Neural cell (in vitro differentiated cells): ENCODE results near the gene IGFL2. TPM values are rescaled to one million over a fixed set of nuclear protein-coding genes. Genes with fewer than 3 reads are reported as not detected.
"Not testable (repeated sequence)": the region's sequence is repeated elsewhere in the genome, so short reads cannot be mapped to it uniquely, and the experiment has no call there.

Experiments used
- H2AFZ ChIP-seq: fragments of 200-600, 300-800 bp; sonication (generic), shearing (Covaris generic); 2 replicates; pipeline ENCODE4 v1.6.0; 2014; ENCODE audit warnings: low read depth, mild to moderate bottlenecking, antibody characterized with exemption, low read length, moderate library complexity
- H3F3A ChIP-seq: fragments of 200-600 bp; shearing (Covaris generic); 2 replicates; pipeline ENCODE4 v1.6.1; 2016; ENCODE audit warnings: mild to moderate bottlenecking, moderate library complexity, mixed read lengths, antibody characterized with exemption, low read length; ENCODE audit not compliant: insufficient read depth, poor library complexity, severe bottlenecking
- H3K27ac ChIP-seq: fragments of 200-600, 300-800 bp; sonication (generic), shearing (Covaris generic); 2 replicates; pipeline ENCODE4 v1.5.1; 2014; ENCODE audit warnings: mild to moderate bottlenecking, low read length, moderate library complexity
- H3K27me3 ChIP-seq: fragments of 300-800, 200-600 bp; sonication (generic), shearing (Covaris generic); 2 replicates; pipeline ENCODE4 v1.6.0; 2014; ENCODE audit warnings: mild to moderate bottlenecking, low read depth, low read length, moderate library complexity; ENCODE audit not compliant: insufficient read depth
- H3K36me3 ChIP-seq: fragments of 300-800, 200-600 bp; sonication (generic), shearing (Covaris generic); 2 replicates; pipeline ENCODE4 v1.5.1; 2014; ENCODE audit warnings: mild to moderate bottlenecking, antibody characterized with exemption, low read length, moderate library complexity; ENCODE audit not compliant: insufficient read depth
- H3K4me2 ChIP-seq: fragments of 300-800, 200-600 bp; sonication (generic), shearing (Covaris generic); 2 replicates; pipeline ENCODE4 v1.6.0; 2014; ENCODE audit warnings: mild to moderate bottlenecking, low read length
- H3K4me3 ChIP-seq: fragments of 300-800, 200-600 bp; sonication (generic), shearing (Covaris generic); 2 replicates; pipeline ENCODE4 v1.5.1; 2014; ENCODE audit warnings: mild to moderate bottlenecking, low read length, moderate library complexity
- H3K79me2 ChIP-seq: fragments of 200-600 bp; shearing (Covaris generic); replicated peaks from 2 replicates; pipeline ENCODE4 v1.6.0; 2014; ENCODE audit warnings: mild to moderate bottlenecking, low read length, moderate library complexity; ENCODE audit not compliant: insufficient read depth
- H3K9ac ChIP-seq: fragments of 300-800, 200-600 bp; sonication (generic), shearing (Covaris generic); 2 replicates; pipeline ENCODE4 v1.6.1; 2016; ENCODE audit warnings: mild to moderate bottlenecking, low read length, mixed read lengths
- H3K9me2 ChIP-seq: fragments of 200-600 bp; shearing (Covaris generic); 2 replicates; pipeline ENCODE4 v1.6.1; 2016; ENCODE audit warnings: mild to moderate bottlenecking, low read length, mixed read lengths; ENCODE audit not compliant: insufficient read depth
- H3K9me3 ChIP-seq: fragments of 200-600, 300-800 bp; sonication (generic), shearing (Covaris generic); 2 replicates; pipeline ENCODE4 v1.6.1; 2016; ENCODE audit warnings: mild to moderate bottlenecking, mixed run types, low read length, moderate library complexity, mixed read lengths
- H4K20me1 ChIP-seq: fragments of 200-600 bp; shearing (Covaris generic); 2 replicates; pipeline ENCODE4 v1.6.1; 2016; ENCODE audit warnings: mild to moderate bottlenecking, mixed run types; ENCODE audit not compliant: insufficient read depth
- CTCF ChIP-seq: fragments of 450-650 bp; IDR thresholded peaks from 2 replicates; pipeline ENCODE4 v1.5.1; 2014; ENCODE audit warnings: antibody characterized with exemption, mild to moderate bottlenecking, moderate library complexity; ENCODE audit not compliant: poor library complexity, severe bottlenecking
- EP300 ChIP-seq: fragments of 450-650 bp; conservative IDR thresholded peaks from 2 replicates; pipeline ENCODE4 v1.6.1; 2014; ENCODE audit warnings: antibody characterized with exemption, mild to moderate bottlenecking, moderate library complexity; ENCODE audit not compliant: poor library complexity, severe bottlenecking
- EZH2 ChIP-seq: fragments of 200-600, 300-800 bp; shearing (Covaris generic), sonication (generic); IDR thresholded peaks from 2 replicates; pipeline ENCODE4 v1.6.1; 2014; ENCODE audit warnings: antibody characterized with exemption, low read length, borderline replicate concordance, mild to moderate bottlenecking; ENCODE audit not compliant: insufficient read depth, poor library complexity, severe bottlenecking
- MXI1 ChIP-seq: fragments of 450-650 bp; conservative IDR thresholded peaks from 2 replicates; pipeline ENCODE4 v1.6.1; 2014; ENCODE audit warnings: antibody characterized with exemption, mild to moderate bottlenecking; ENCODE audit not compliant: poor library complexity, severe bottlenecking
- POLR2AphosphoS5 ChIP-seq: IDR thresholded peaks from 2 replicates; pipeline ENCODE4 v1.6.1; 2012
- RAD21 ChIP-seq: fragments of 450-650 bp; conservative IDR thresholded peaks from 2 replicates; pipeline ENCODE4 v1.6.1; 2014; ENCODE audit warnings: antibody characterized with exemption, mild to moderate bottlenecking, moderate library complexity
- SMC3 ChIP-seq: fragments of 450-650 bp; conservative IDR thresholded peaks from 2 replicates; pipeline ENCODE4 v1.6.1; 2014; ENCODE audit warnings: antibody characterized with exemption, mild to moderate bottlenecking, moderate library complexity; ENCODE audit not compliant: poor library complexity
- TAF1 ChIP-seq: IDR thresholded peaks from 2 replicates; pipeline ENCODE4 v1.6.1; 2012; ENCODE audit warnings: low read depth
- polyA plus RNA-seq: library from polyadenylated mRNA; depleted of rRNA; stranded (reverse); fragments of >200 nt; gene quantifications from 2 replicates; pipeline ENCODE4 v1.2.3, GENCODE V29; 2014
- TF ChIP-seq, protein P1 (sequence below): IDR thresholded peaks from 2 replicates; pipeline ENCODE4 v1.6.1; 2012; ENCODE audit warnings: borderline replicate concordance

Gene IGFL2
- polyA plus RNA-seq, 1 donor from 2014 or later, result not detected

- no peaks in the 10 kb centered on the region for H3K27me3 ChIP-seq
- H3K79me2 ChIP-seq, result no peaks in the 10 kb centered on the region
- no peaks in the 10 kb centered on the region for H3K9me2 ChIP-seq
- H3K9me3 ChIP-seq, result no peaks in the 10 kb centered on the region
- no peaks in the 10 kb centered on the region for H4K20me1 ChIP-seq
- H3F3A ChIP-seq, result no peaks in the 10 kb centered on the region
- no peak overlapping the region for H3K4me2 ChIP-seq
- no peak overlapping the region for H2AFZ ChIP-seq
- H3K36me3 ChIP-seq, result no peaks in the 10 kb centered on the region
- no peak for TF ChIP-seq SMC3
- no peak for TF ChIP-seq TAF1
- no peak for TF ChIP-seq RAD21
- no peak for TF ChIP-seq EP300
- no peak for TF ChIP-seq EZH2
- TF ChIP-seq MXI1, result no peak
- TF ChIP-seq CTCF, result no peak
- TF ChIP-seq, protein P1, sequence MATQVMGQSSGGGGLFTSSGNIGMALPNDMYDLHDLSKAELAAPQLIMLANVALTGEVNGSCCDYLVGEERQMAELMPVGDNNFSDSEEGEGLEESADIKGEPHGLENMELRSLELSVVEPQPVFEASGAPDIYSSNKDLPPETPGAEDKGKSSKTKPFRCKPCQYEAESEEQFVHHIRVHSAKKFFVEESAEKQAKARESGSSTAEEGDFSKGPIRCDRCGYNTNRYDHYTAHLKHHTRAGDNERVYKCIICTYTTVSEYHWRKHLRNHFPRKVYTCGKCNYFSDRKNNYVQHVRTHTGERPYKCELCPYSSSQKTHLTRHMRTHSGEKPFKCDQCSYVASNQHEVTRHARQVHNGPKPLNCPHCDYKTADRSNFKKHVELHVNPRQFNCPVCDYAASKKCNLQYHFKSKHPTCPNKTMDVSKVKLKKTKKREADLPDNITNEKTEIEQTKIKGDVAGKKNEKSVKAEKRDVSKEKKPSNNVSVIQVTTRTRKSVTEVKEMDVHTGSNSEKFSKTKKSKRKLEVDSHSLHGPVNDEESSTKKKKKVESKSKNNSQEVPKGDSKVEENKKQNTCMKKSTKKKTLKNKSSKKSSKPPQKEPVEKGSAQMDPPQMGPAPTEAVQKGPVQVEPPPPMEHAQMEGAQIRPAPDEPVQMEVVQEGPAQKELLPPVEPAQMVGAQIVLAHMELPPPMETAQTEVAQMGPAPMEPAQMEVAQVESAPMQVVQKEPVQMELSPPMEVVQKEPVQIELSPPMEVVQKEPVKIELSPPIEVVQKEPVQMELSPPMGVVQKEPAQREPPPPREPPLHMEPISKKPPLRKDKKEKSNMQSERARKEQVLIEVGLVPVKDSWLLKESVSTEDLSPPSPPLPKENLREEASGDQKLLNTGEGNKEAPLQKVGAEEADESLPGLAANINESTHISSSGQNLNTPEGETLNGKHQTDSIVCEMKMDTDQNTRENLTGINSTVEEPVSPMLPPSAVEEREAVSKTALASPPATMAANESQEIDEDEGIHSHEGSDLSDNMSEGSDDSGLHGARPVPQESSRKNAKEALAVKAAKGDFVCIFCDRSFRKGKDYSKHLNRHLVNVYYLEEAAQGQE, result no peak
- no peak for TF ChIP-seq POLR2AphosphoS5
- H3K9ac ChIP-seq, result no peak overlapping the region
- no peak overlapping the region for H3K27ac ChIP-seq
- H3K4me3 ChIP-seq, result no peak overlapping the region
Measured at GRCh38 chr19:46160233-46160775, 12.3 kb downstream of the IGFL2 start.

- not testable (repeated sequence) for H4K20me1 ChIP-seq, H3K4me3 ChIP-seq, H3F3A ChIP-seq, H2AFZ ChIP-seq, H3K4me2 ChIP-seq, H3K27me3 ChIP-seq, H3K9me2 ChIP-seq, H3K27ac ChIP-seq, H3K9ac ChIP-seq, H3K9me3 ChIP-seq, H3K79me2 ChIP-seq, H3K36me3 ChIP-seq
Measured at GRCh38 chr19:46161642-46162257, 13.7 kb downstream of the IGFL2 start.

- H3K36me3 ChIP-seq, result no peaks in the 10 kb centered on the region
- no peak overlapping the region for H3K27ac ChIP-seq
- no peaks in the 10 kb centered on the region for H3F3A ChIP-seq
- H3K4me2 ChIP-seq, result no peak overlapping the region
- H3K27me3 ChIP-seq, result no peaks in the 10 kb centered on the region
- H3K79me2 ChIP-seq, result no peaks in the 10 kb centered on the region
- no peaks in the 10 kb centered on the region for H3K9me3 ChIP-seq
- TF ChIP-seq CTCF (no peak), MXI1 (no peak), POLR2AphosphoS5 (no peak), SMC3 (no peak), RAD21 (no peak), EP300 (no peak), EZH2 (no peak), TAF1 (no peak)
- TF ChIP-seq, protein P1, result no peak
- H4K20me1 ChIP-seq, result no peaks in the 10 kb centered on the region
- no peaks in the 10 kb centered on the region for H3K9me2 ChIP-seq
- H2AFZ ChIP-seq, result no peak overlapping the region
- no peak overlapping the region for H3K4me3 ChIP-seq
- no peak overlapping the region for H3K9ac ChIP-seq
Measured at GRCh38 chr19:46162731-46163130, 14.7 kb downstream of the IGFL2 start.
